GM20431 (cell line): Measurements from ENCODE around the gene FAT1.

ENCODE experiments used
- in situ Hi-C: fragments of 300-500 bp; cut with MseI, MboI; formaldehyde crosslinking; loops from one replicate; pipeline ENCODE4 v1.15.0; 2020; ENCODE audit warnings: low sequenced_read_pairs; ENCODE audit not compliant: unreplicated experiment

The FAT1 gene

DNA sequence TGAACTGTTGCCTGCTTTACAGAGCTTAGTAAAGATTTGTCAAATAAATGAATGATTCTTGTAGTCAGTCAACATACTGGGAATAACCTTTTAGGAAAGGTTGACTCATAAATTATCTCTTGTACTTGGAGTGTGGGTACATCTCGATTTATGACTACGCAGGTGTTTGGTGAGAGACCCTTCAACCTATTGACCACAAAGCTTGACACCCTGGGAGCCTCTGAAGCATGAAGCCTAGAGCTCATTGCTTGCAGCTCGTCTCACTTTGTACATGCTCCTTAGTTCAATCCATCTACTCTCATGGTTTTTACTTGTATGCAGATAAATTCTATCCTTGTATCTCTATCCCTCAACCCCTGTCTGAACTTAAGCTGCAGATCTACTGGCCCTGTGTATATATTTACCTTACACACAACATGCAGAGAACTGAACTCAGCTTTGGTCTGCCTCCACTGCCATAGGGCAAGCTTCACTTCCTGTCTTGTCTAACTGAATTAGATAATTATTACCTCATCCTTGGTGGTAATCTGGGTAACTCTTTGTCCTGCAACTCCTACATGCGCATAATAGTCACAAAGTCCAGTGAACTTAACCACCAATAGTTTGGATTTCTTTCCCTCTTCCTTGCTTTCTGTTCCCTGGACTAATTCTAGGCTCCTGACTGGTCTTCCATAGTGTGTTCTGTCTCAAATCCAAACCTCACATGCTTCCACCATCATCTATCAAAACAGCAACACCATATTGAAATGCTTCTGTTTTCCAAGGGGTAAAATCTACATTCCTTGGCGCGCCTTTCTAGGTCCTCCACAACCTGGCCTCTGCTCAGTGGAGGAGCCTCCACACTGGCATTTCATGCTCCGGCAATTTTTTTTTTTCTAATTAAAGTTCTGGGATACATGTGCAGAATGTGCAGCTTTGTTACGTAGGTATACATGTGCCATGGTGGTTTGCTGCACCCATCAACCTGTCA is 32.2 kb upstream of the FAT1 start:
- in situ Hi-C loops, result no loop called here

GRCh38 chr4:186754976-186755375 is 31.3 kb upstream of the FAT1 start:
- in situ Hi-C loops, result no loop called here

DNA sequence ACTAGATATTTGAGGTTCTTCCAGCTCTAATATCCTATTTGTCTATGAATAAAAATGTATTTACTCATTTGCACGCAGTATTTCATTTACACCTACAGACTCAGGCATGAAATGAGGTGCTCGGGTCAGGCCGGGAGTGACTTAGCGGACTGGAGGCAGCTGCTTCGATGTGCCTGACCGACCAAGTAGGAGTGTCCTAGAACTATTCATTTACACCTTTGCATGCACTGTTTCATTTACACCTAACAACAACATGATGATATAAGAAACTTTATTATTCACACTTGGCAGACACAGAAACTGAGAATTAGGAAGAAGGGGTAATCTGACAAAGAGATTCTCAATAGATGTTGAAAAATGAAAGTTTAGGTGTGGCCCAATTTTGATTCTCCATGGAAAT is 28.7 kb upstream of the FAT1 start:
- in situ Hi-C loops, result no loop called here

DNA sequence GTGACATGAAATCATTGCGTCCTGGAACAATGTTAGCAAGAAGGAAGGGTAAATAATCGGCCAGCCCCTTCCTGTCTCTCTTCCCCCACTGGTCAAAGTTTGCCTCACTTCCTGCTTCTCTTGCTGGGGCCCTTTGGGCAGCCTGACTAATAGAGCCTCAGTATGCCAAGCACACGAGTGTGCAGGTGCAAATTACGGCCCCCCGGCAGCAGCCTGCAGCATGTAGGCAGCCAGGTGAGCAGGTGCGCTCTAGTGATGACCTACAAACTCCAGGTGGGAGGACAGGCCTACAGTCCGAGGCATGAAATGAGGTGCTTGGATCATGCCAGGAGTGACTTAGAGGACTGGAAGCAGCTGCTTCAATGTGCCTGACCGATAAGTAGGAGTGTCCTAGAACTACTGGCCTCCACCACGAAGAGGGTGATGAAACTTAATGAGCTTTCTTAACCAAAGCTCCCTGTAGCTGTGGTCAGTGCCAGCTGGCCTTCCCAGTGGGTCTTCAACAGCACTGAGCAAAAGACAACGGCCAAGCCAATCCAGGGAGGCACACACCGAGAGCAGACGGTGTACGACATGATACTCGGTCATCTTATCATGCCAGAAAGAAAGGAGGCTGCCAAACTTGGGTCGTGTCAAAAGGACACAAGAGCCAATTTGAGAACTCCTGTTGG is 26.1 kb upstream of the FAT1 start:
- in situ Hi-C loops, result no loop called here

- in situ Hi-C loops, result no loop called here
Measured at GRCh38 chr4:186746581-186746980, 22.9 kb upstream of the FAT1 start.

DNA sequence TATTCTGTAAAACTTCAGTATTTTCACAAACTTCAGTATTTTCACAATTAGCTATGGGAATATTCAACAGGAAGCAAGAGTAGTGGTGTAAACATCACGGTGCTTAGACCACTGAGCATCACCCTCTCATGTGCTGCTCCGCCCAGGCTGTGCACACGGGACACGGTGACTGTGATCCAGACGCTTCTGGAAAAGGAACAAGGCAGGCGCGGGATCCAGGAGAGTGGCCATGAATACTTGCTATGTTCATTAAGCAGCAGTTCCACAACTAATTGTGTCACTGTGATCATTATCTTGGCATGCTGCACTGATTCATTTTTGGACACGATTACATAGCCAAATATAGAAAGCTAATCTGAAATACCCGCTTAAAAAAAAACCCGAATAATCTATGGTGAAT is 19.6 kb upstream of the FAT1 start:
- in situ Hi-C loops, result no loop called here

GRCh38 chr4:186740822-186741221 is 17.2 kb upstream of the FAT1 start:
- in situ Hi-C loops, result no loop called here

DNA sequence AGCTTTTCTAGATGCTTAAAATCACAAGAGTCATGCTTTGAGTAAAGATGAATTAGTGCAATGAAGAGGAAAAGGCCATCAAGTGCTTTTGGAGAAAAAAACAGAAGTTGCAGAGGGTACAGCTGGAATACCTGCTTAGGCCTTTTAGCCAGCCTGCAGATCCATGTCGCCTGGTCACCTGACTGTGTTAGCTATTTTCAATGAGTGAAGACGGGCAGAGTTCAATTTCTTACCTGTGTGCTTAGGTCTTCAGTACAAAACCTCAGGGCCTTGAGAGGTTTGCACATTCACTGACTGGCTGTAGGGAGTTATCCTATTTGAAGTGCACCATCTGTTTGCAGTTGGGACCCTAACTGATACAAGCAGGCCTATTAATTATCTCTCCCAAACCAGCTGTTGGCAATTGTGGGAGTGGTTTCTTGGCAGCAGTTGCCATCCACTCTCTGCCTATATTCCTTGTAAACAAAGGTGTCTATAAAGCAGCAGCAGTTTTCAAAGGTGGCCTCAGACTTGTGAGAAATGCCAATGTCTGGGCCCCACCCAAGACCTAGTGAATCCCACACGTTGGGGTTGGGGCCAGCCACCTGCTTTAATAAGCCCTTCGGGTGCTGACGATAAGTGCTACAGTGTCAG is 16.3 kb upstream of the FAT1 start:
- in situ Hi-C loops, result no loop called here

GRCh38 chr4:186739317-186739716 is 15.7 kb upstream of the FAT1 start:
- in situ Hi-C loops, result no loop called here

- in situ Hi-C loops, result no loop called here
Measured at GRCh38 chr4:186738421-186738820, 14.8 kb upstream of the FAT1 start.

GRCh38 chr4:186737427-186737826 is 13.8 kb upstream of the FAT1 start:
- in situ Hi-C loops, result no loop called here

DNA sequence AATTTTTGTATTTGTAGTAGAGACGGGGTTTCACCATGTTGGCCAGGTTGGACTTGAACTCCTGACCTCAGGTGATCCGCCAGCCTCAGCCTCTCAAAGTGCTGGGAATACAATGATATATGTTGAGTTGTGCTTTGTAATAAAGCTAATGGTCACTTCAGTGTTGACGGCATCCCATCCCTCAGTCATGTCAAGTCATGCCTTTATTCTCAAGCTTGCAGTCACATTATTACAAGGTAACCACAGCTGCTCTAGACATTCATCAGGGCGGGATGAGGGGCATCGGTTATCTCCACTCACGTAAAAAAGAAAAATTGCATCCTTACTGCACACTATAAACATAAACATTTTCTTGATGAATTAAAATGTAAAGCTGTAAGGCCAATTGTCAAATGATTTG is 12.8 kb upstream of the FAT1 start:
- in situ Hi-C loops, result no loop called here

- in situ Hi-C loops, result no loop called here
Measured at GRCh38 chr4:186734251-186734650, 10.6 kb upstream of the FAT1 start.

DNA sequence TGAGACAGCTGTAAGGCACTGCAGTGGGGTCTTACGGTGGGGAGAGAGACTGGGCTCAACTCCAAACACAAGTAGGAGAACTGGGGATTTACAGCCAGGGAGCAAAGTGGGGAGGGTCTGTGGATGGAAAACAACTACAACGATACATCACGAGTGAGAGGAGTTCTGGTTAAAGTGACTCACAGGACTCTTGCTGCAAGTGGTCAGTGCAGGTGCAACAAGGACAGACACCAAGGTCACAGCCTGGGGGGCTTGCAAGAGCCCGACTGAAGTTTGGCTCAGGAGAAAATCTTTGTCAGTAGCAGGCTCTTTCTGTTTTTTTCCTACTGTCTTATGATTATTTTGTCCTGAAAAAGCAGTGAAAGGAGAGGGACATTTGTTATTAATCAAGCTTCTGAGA is 10.1 kb upstream of the FAT1 start:
- in situ Hi-C loops, result no loop called here

DNA sequence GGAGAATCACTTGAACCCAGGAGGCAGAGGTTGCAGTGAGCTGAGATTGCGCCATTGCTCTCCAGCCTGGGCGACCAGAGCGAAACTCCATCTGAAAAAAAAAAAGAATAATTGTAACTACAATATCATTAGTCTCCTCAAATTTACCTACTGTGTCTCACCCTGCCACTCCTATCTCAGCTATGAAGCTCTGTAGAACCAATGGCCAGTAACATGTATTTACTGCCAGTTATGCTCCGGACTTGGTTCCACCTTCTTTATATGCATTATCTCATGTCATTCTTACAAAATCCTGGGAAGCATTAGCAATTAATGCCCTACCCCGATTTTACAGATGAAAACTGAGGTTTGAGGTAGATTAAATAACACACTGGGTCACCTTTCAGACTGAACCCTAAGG is 7.0 kb upstream of the FAT1 start:
- in situ Hi-C loops, result no loop called here

GRCh38 chr4:186729856-186730255 is 6.2 kb upstream of the FAT1 start:
- in situ Hi-C loops, result no loop called here

- in situ Hi-C loops, result no loop called here
Measured at GRCh38 chr4:186728631-186729271, 5.1 kb upstream of the FAT1 start.

DNA sequence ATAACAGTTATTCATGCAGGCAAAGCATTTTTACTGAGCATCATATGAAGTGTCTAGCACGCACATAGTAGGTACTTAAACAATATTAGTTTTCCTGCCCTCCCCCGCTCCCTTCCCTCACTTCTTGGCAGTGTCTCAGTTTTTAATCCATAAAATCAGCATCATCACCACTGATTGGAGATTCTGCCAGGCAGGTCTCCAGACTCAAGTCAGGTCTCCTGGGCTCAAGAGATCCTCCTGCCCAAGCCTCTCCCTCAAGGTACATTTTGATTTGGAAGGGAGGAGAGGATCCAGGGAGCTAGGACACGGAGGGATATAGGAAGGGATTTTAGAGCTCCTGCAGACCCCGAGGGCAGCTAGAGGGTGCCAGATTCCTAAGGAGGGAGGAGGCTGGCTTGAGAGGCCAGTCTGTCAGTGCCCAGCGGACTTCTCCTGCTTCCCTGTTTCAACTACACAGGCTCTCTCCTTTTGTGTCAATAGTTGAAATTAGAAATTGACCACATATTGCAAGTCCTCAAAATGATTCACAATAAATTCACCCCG is 4.4 kb upstream of the FAT1 start:
- in situ Hi-C loops, result no loop called here

DNA sequence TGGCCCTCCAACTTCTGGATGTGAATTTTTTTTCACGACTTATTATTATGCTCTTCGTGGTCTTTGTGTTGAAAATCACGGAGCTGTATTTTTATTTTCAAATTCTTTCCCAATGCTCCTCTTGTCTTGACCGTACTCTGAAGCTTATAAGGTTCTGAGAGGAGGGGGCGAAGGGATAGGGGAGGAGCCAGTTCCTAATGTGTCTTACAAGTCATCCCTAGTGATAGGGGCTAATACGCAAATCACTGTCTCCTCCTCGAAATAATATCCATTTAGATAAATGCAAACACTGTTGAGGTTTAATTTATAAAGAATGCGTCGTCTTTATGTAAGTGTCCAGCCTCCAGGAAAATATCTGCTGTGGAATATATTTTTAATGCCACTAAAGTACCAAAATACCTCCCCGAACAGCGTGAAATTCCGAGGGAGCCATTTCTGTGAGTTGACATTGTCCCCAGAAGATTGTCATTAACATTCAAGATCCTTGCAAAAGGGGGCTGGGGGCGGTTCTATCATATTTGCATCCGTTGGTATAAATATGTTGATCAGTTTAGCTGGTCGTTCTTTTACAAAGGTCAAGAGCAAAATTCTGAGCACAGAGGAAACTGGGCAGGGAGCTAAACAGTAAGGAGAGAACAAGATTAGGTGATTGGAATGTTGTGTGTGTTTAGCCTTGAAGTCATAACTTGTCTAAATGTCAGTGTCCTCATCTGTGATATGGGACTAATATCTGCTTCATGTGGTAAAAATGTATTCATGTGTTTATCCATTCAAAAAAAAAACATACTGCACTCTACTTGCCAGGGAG is 3.7 kb upstream of the FAT1 start:
- in situ Hi-C loops, result no loop called here
